ENCODE data around the gene IRF1. TPM values are rescaled to one million over a fixed set of nuclear protein-coding genes. Genes with fewer than 3 reads are reported as not detected.

Gene IRF1
- total RNA-seq, 1 experiment from 2014 or later: 4.8 TPM

GRCh38 chr5:132465059-132465707 lies 25.4 kb downstream of the IRF1 start:
- H3K27me3 ChIP-seq (ENCODE audit: low read length): no peaks in the 10 kb centered on the region
- DNase-seq: no peak
- H3K36me3 ChIP-seq (ENCODE audit: insufficient read depth, low read length): no peaks in the 10 kb centered on the region
- H3K4me2 ChIP-seq (ENCODE audit: low read depth, low read length, poor library complexity, severe bottlenecking): no peak overlapping the region
- no peak overlapping the region for H3K27ac ChIP-seq (ENCODE audit: low read length)
- H3K9me3 ChIP-seq (ENCODE audit: low read length): no peaks in the 10 kb centered on the region
- H4K20me1 ChIP-seq (ENCODE audit: insufficient read depth, low read depth, low read length): no peaks in the 10 kb centered on the region
- H2AFZ ChIP-seq (ENCODE audit: low read length): no peak overlapping the region
- H3K79me2 ChIP-seq (ENCODE audit: low read length): no peaks in the 10 kb centered on the region
- peaks cover 12% of the 10 kb centered on the region for H3K4me1 ChIP-seq (ENCODE audit: low read length)
- H3K9ac ChIP-seq (ENCODE audit: low read length): no peak overlapping the region
- H3K4me3 ChIP-seq (ENCODE audit: low read length): no peak overlapping the region
- H3K9me2 ChIP-seq (replicated peaks; ENCODE audit: insufficient read depth, low read length): no peaks in the 10 kb centered on the region

- Histone ChIP-seq H3K79me2 (ENCODE audit: low read length) (no peaks in the 10 kb centered on the region), H3K4me3 (ENCODE audit: low read length) (no peak overlapping the region), H2AFZ (ENCODE audit: low read length) (no peak overlapping the region)
Measured at GRCh38 chr5:132464156-132464939, 26.2 kb downstream of the IRF1 start.

GRCh38 chr5:132463811-132464155 lies 26.8 kb downstream of the IRF1 start:
- Histone ChIP-seq H3K36me3 (ENCODE audit: insufficient read depth, low read length) (no peaks in the 10 kb centered on the region), H3K9me3 (ENCODE audit: low read length) (no peaks in the 10 kb centered on the region), H3K79me2 (ENCODE audit: low read length) (no peaks in the 10 kb centered on the region), H3K4me3 (ENCODE audit: low read length) (no peak overlapping the region), H2AFZ (ENCODE audit: low read length) (no peak overlapping the region), H3K9me2 (replicated peaks; ENCODE audit: insufficient read depth, low read length) (no peaks in the 10 kb centered on the region), H4K20me1 (ENCODE audit: insufficient read depth, low read depth, low read length) (no peaks in the 10 kb centered on the region), H3K4me2 (ENCODE audit: low read depth, low read length, poor library complexity, severe bottlenecking) (no peak overlapping the region), H3K27ac (ENCODE audit: low read length) (no peak overlapping the region), H3K27me3 (ENCODE audit: low read length) (no peaks in the 10 kb centered on the region), H3K4me1 (ENCODE audit: low read length) (peaks cover 16% of the 10 kb centered on the region), H3K9ac (ENCODE audit: low read length) (no peak overlapping the region)
- no peak for DNase-seq

More at GRCh38 chr5:132464156-132464939, 26.2 kb downstream of the IRF1 start:
- H3K9ac ChIP-seq (ENCODE audit: low read length): no peak overlapping the region
- H3K4me2 ChIP-seq (ENCODE audit: low read depth, low read length, poor library complexity, severe bottlenecking): no peak overlapping the region
- no peaks in the 10 kb centered on the region for H3K9me2 ChIP-seq (replicated peaks; ENCODE audit: insufficient read depth, low read length)
- peaks cover 12% of the 10 kb centered on the region for H3K4me1 ChIP-seq (ENCODE audit: low read length)
- no peak for DNase-seq
- no peak overlapping the region for H3K27ac ChIP-seq (ENCODE audit: low read length)
- no peaks in the 10 kb centered on the region for H4K20me1 ChIP-seq (ENCODE audit: insufficient read depth, low read depth, low read length)
- no peaks in the 10 kb centered on the region for H3K36me3 ChIP-seq (ENCODE audit: insufficient read depth, low read length)
- H3K9me3 ChIP-seq (ENCODE audit: low read length): no peaks in the 10 kb centered on the region
- no peaks in the 10 kb centered on the region for H3K27me3 ChIP-seq (ENCODE audit: low read length)

DNA sequence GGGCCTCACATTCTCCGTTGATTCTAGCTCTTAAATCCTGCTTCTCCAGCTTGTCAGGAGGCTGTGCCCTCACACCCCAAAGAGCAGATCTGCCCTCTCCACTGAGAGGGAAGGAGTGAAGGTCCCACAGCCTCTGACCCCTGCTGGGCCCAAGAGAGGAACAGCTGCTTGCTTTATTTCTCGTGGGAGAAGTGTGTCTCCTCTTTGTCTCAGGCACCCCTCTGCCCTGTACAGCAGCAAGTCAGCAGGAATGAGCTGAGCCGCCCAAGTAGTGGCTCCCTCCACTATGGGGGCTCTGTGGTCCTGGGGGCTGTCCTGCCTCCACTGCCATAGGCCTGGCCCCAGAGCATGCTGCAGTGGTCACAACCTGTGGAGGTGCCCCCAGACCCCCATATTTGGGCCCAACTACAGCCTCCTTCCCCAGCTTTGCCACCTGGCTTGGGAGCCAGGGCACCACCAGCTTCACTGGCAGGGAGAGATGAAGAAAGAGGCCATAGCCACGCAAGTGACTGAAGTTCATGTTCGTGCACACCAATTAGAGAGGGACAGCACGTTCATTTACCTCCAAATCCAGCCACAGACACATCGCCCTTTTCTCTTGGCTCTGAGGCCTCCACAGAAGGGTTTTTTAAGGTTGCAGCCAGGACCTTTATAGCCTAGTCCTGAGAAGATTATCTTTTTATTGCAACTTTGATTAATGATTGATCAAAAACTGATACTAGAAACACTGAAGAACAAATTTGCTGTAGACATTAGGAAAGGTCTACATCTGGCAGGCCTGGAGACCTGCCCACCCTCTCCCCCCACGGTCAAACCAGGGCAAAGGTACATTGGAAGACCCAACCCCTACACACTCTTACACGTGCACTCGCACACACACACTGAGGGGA lies 27.5 kb downstream of the IRF1 start:
- Histone ChIP-seq H3K9me3 (ENCODE audit: low read length) (no peaks in the 10 kb centered on the region), H2AFZ (ENCODE audit: low read length) (no peak overlapping the region), H3K4me1 (ENCODE audit: low read length) (peaks cover 23% of the 10 kb centered on the region), H3K9ac (ENCODE audit: low read length) (no peak overlapping the region), H3K9me2 (replicated peaks; ENCODE audit: insufficient read depth, low read length) (no peaks in the 10 kb centered on the region), H4K20me1 (ENCODE audit: insufficient read depth, low read depth, low read length) (no peaks in the 10 kb centered on the region), H3K27me3 (ENCODE audit: low read length) (no peaks in the 10 kb centered on the region), H3K79me2 (ENCODE audit: low read length) (no peaks in the 10 kb centered on the region), H3K4me3 (ENCODE audit: low read length) (no peak overlapping the region), H3K4me2 (ENCODE audit: low read depth, low read length, poor library complexity, severe bottlenecking) (no peak overlapping the region), H3K36me3 (ENCODE audit: insufficient read depth, low read length) (no peaks in the 10 kb centered on the region), H3K27ac (ENCODE audit: low read length) (no peak overlapping the region)
- DNase-seq: no peak

DNA sequence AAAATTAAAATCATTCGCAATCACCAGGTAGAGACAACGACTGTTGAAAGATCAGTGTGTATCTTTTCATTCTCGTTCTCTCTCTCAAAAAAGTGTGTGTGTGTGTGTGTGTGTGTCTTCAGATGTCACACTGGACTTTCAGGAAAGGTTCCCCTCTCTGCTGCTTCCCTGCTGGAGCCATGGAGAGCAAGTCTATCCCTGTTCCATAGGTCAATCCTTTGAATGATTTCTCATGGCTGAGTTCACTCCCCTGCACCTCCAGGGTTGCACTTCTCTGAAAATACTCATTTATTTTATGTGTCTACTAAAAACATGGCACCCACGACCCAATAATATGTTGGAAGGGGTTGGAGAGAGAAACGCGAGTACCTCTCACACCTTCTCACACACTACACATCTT lies 28.2 kb downstream of the IRF1 start:
- no peak overlapping the region for H3K9ac ChIP-seq (ENCODE audit: low read length)
- no peaks in the 10 kb centered on the region for H3K27me3 ChIP-seq (ENCODE audit: low read length)
- DNase-seq: no peak
- no peak overlapping the region for H2AFZ ChIP-seq (ENCODE audit: low read length)
- no peaks in the 10 kb centered on the region for H4K20me1 ChIP-seq (ENCODE audit: insufficient read depth, low read depth, low read length)
- no peaks in the 10 kb centered on the region for H3K9me3 ChIP-seq (ENCODE audit: low read length)
- H3K36me3 ChIP-seq (ENCODE audit: insufficient read depth, low read length): no peaks in the 10 kb centered on the region
- H3K4me1 ChIP-seq (ENCODE audit: low read length): peaks cover 25% of the 10 kb centered on the region
- H3K27ac ChIP-seq (ENCODE audit: low read length): no peak overlapping the region
- H3K4me3 ChIP-seq (ENCODE audit: low read length): no peak overlapping the region
- H3K4me2 ChIP-seq (ENCODE audit: low read depth, low read length, poor library complexity, severe bottlenecking): no peak overlapping the region
- H3K79me2 ChIP-seq (ENCODE audit: low read length): no peaks in the 10 kb centered on the region
- H3K9me2 ChIP-seq (replicated peaks; ENCODE audit: insufficient read depth, low read length): no peaks in the 10 kb centered on the region

- no peak overlapping the region for H3K4me2 ChIP-seq (ENCODE audit: low read depth, low read length, poor library complexity, severe bottlenecking)
- no peaks in the 10 kb centered on the region for H3K9me2 ChIP-seq (replicated peaks; ENCODE audit: insufficient read depth, low read length)
- no peak for DNase-seq
- no peak overlapping the region for H3K27ac ChIP-seq (ENCODE audit: low read length)
- H2AFZ ChIP-seq (ENCODE audit: low read length): no peak overlapping the region
- H3K4me1 ChIP-seq (ENCODE audit: low read length): peaks cover 30% of the 10 kb centered on the region
- H3K79me2 ChIP-seq (ENCODE audit: low read length): no peaks in the 10 kb centered on the region
- H3K9me3 ChIP-seq (ENCODE audit: low read length): no peaks in the 10 kb centered on the region
- H3K4me3 ChIP-seq (ENCODE audit: low read length): no peak overlapping the region
- no peaks in the 10 kb centered on the region for H3K36me3 ChIP-seq (ENCODE audit: insufficient read depth, low read length)
- no peak overlapping the region for H3K9ac ChIP-seq (ENCODE audit: low read length)
- no peaks in the 10 kb centered on the region for H4K20me1 ChIP-seq (ENCODE audit: insufficient read depth, low read depth, low read length)
- no peaks in the 10 kb centered on the region for H3K27me3 ChIP-seq (ENCODE audit: low read length)
Measured at GRCh38 chr5:132461569-132462070, 29.0 kb downstream of the IRF1 start.

DNA sequence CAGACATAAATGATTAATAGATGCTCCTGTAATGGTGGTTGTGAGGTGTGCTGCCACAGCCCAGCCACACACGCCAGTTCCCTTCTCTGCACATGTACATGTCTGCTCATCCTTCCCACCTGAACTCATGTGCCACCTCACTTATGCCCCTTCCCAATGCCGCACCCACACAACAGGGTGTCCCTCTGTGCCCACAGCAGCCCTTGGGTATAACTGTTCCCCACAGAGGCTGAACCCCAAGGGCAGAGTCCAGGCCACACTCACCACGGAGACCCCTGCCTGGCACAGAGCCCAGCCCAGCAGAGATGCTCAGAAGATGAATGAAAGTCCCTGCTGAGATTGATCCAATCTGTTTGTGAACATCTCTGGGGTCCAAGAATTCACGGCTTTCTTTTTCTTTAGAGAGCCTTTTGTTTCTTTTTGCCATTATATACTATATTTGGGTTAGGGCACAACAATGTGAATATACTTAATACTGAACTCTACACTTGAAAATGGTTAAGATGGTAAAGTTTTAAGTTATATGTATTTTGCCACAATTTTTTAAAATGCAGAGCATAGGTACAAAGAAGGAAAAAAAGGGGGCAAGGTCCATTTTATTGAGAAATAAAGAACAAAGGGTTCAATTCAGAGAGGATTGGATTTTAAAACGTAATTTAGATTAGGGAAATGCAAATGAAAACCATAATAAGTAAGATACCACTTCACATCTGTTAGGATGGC lies 29.6 kb downstream of the IRF1 start:
- Histone ChIP-seq H3K9ac (ENCODE audit: low read length) (no peak overlapping the region), H2AFZ (ENCODE audit: low read length) (no peak overlapping the region), H3K79me2 (ENCODE audit: low read length) (no peaks in the 10 kb centered on the region), H3K27me3 (ENCODE audit: low read length) (no peaks in the 10 kb centered on the region), H3K4me2 (ENCODE audit: low read depth, low read length, poor library complexity, severe bottlenecking) (no peak overlapping the region), H3K4me3 (ENCODE audit: low read length) (no peak overlapping the region), H3K9me3 (ENCODE audit: low read length) (no peaks in the 10 kb centered on the region), H3K9me2 (replicated peaks; ENCODE audit: insufficient read depth, low read length) (no peaks in the 10 kb centered on the region), H3K27ac (ENCODE audit: low read length) (no peak overlapping the region), H4K20me1 (ENCODE audit: insufficient read depth, low read depth, low read length) (no peaks in the 10 kb centered on the region), H3K36me3 (ENCODE audit: insufficient read depth, low read length) (no peaks in the 10 kb centered on the region), H3K4me1 (ENCODE audit: low read length) (peaks cover 36% of the 10 kb centered on the region)
- no peak for DNase-seq
